CD14-positive monocyte (primary cell): ENCODE data around the gene PCARE. TPM values are rescaled to one million over a fixed set of nuclear protein-coding genes. Genes with fewer than 3 reads are reported as not detected.

ENCODE experiments used
- DNase-seq, 3 donors: peaks; one replicate each; pipeline ENCODE4 v3.0.0-alpha.2; 2011 to 2022
- H2AFZ ChIP-seq: 2 replicates; pipeline ENCODE4 v1.6.0; 2012; ENCODE audit warnings: mild to moderate bottlenecking, low read depth, low read length, inconsistent platforms; ENCODE audit not compliant: insufficient read depth, poor library complexity, severe bottlenecking
- H3K27ac ChIP-seq, 2 donors: 1 replicate in 1 of 2; 2 replicates in 1 of 2; pipeline ENCODE4 v1.5.1; 2012 to 2013; ENCODE audit warnings: low read length in 2 of 2, control low read depth in 1 of 2, inconsistent platforms in 1 of 2, low read depth in 1 of 2, mild to moderate bottlenecking in 1 of 2
- H3K27me3 ChIP-seq, 2 donors: one replicate each; pipeline versions ENCODE4 v1.6.0 to v1.6.1; 2011 to 2013; ENCODE audit warnings: low read length in 2 of 2; ENCODE audit not compliant: control insufficient read depth in 2 of 2, insufficient read depth in 2 of 2
- H3K36me3 ChIP-seq, 2 donors: replicated peaks in 1 of 2; 1 replicate in 1 of 2; 2 replicates in 1 of 2; pipeline versions ENCODE4 v1.5.1 to v1.6.1; 2012 to 2013; ENCODE audit warnings: low read length in 2 of 2, control low read depth in 1 of 2, inconsistent platforms in 1 of 2, mild to moderate bottlenecking in 1 of 2; ENCODE audit not compliant: insufficient read depth in 2 of 2, control insufficient read depth in 1 of 2
- H3K4me1 ChIP-seq, 2 donors: 1 replicate in 1 of 2; 2 replicates in 1 of 2; pipeline versions ENCODE4 v1.5.1 to v1.6.1; 2012 to 2013; ENCODE audit warnings: low read length in 2 of 2, control low read depth in 1 of 2, inconsistent platforms in 1 of 2, mild to moderate bottlenecking in 1 of 2, moderate library complexity in 1 of 2; ENCODE audit not compliant: insufficient read depth in 2 of 2, control insufficient read depth in 1 of 2
- H3K4me2 ChIP-seq: replicated peaks from 2 replicates; pipeline ENCODE3; 2012; ENCODE audit warnings: low read length, moderate library complexity, mild to moderate bottlenecking; ENCODE audit not compliant: poor library complexity, severe bottlenecking; ENCODE audit errors: extremely low read depth
- H3K4me3 ChIP-seq, 3 experiments: fragments of 200-600 bp in 1 of 3; sonication (generic) in 1 of 3; replicated peaks in 1 of 3; 1 replicate in 2 of 3; 2 replicates in 1 of 3; pipeline ENCODE4 v1.5.1; 2011 to 2013; ENCODE audit warnings: low read length in 3 of 3, mild to moderate bottlenecking in 3 of 3, control low read depth in 2 of 3, low read depth in 2 of 3, inconsistent platforms in 1 of 3, moderate library complexity in 1 of 3
- H3K79me2 ChIP-seq: 2 replicates; pipeline ENCODE4 v1.6.0; 2012; ENCODE audit warnings: mild to moderate bottlenecking, control low read depth, inconsistent platforms, low read length, moderate library complexity; ENCODE audit not compliant: insufficient read depth
- H3K9ac ChIP-seq: 2 replicates; pipeline ENCODE4 v1.6.0; 2017; ENCODE audit warnings: low read length, mild to moderate bottlenecking; ENCODE audit not compliant: insufficient read depth, poor library complexity, severe bottlenecking
- H3K9me3 ChIP-seq, 2 donors: replicated peaks in 1 of 2; 1 replicate in 1 of 2; 2 replicates in 1 of 2; pipeline versions ENCODE4 v1.5.1 to v1.6.1; 2012 to 2013; ENCODE audit warnings: low read length in 2 of 2, control low read depth in 1 of 2; ENCODE audit not compliant: control insufficient read depth in 1 of 2, insufficient read depth in 1 of 2
- H4K20me1 ChIP-seq: 2 replicates; pipeline ENCODE4 v1.6.0; 2012; ENCODE audit warnings: mild to moderate bottlenecking, low read length, control low read depth, moderate library complexity; ENCODE audit not compliant: insufficient read depth
- H3K27ac Mint-ChIP-seq, 7 donors: one replicate each; pipeline ENCODE4 v1.8.0; 2020; ENCODE audit warnings: mild to moderate bottlenecking in 7 of 7, mixed read lengths in 7 of 7, moderate library complexity in 6 of 7, inconsistent platforms in 2 of 7
- H3K27me3 Mint-ChIP-seq, 3 donors: one replicate each; pipeline ENCODE4 v1.8.0; 2021 to 2022; ENCODE audit warnings: low read depth in 3 of 3, mild to moderate bottlenecking in 3 of 3, mixed read lengths in 3 of 3, moderate library complexity in 3 of 3, inconsistent platforms in 1 of 3
- H3K36me3 Mint-ChIP-seq, 2 donors: one replicate each; pipeline ENCODE4 v1.8.0; 2020; ENCODE audit warnings: mixed read lengths in 2 of 2, inconsistent platforms in 1 of 2, mild to moderate bottlenecking in 1 of 2
- H3K4me1 Mint-ChIP-seq: one replicate; pipeline ENCODE4 v1.8.0; 2020; ENCODE audit warnings: mild to moderate bottlenecking, mixed read lengths
- H3K4me3 Mint-ChIP-seq, 2 donors: one replicate each; pipeline ENCODE4 v1.8.0; 2020; ENCODE audit warnings: mild to moderate bottlenecking in 2 of 2, mixed read lengths in 2 of 2, moderate library complexity in 1 of 2
- H3K9me3 Mint-ChIP-seq, 7 donors: one replicate each; pipeline ENCODE4 v1.8.0; 2020 to 2022; ENCODE audit warnings: mixed read lengths in 7 of 7, mild to moderate bottlenecking in 6 of 7, moderate library complexity in 6 of 7, inconsistent platforms in 2 of 7
- WGBS: methylation state at CpG from one replicate; pipeline ENCODE4 v1.1.5; 2013; ENCODE audit warnings: missing lambda C conversion rate; ENCODE audit not compliant: insufficient coverage; 5-methylcytosine and 5-hydroxymethylcytosine counted together
- intact Hi-C, 2 donors: fragments of 100-400 bp; cut with micrococcal nuclease; formaldehyde crosslinking; loops; one replicate each; pipeline versions ENCODE4 v1.15.0 to v1.15.1; 2023
- polyA plus RNA-seq, 3 donors: library from polyadenylated mRNA; depleted of rRNA in 1 of 3; unstranded in 2 of 3; stranded (reverse) in 1 of 3; fragments of 300-500 nt in 2 of 3; fragments of >200 nt in 1 of 3; fragmentation: Illumina TruSeq in 2 of 3; gene quantifications; 1 replicate in 2 of 3; 2 replicates in 1 of 3; pipeline ENCODE4 v1.2.3, GENCODE V29; 2012 to 2021
- TF ChIP-seq, protein P1 (sequence below): fragments of 200-600 bp; IDR thresholded peaks from one replicate; pipeline ENCODE4 v1.8.0; 2022; ENCODE audit warnings: antibody characterized with exemption, mild to moderate bottlenecking

The PCARE gene
- polyA plus RNA-seq, 3 donors, result not detected

- intact Hi-C loops, result no loop called here
- no peak overlapping the region for H3K9ac ChIP-seq
- no peak overlapping the region for H2AFZ ChIP-seq
- H3K4me1 ChIP-seq, result peaks cover 22 to 24% of the 10 kb centered on the region in 2 donors
- Mint-ChIP-seq H3K9me3 (no peaks in the 10 kb centered on the region), H3K27ac (no peak overlapping the region), H3K4me3 (no peak overlapping the region), H3K4me1 (peaks cover 15% of the 10 kb centered on the region), H3K36me3 (no peaks in the 10 kb centered on the region), H3K27me3 (peaks cover 1 to 4% (median 2%) of the 10 kb centered on the region in 3 donors)
- DNase-seq, result no peak
- H3K36me3 ChIP-seq, result no peaks in the 10 kb centered on the region
- H3K4me2 ChIP-seq, result no peak overlapping the region
- no peaks in the 10 kb centered on the region for H3K79me2 ChIP-seq
- WGBS, result 88% methylated on average over 6 of the region's 7 CpGs
- H4K20me1 ChIP-seq, result no peaks in the 10 kb centered on the region
- no peak overlapping the region for H3K27ac ChIP-seq
- TF ChIP-seq, protein P1, sequence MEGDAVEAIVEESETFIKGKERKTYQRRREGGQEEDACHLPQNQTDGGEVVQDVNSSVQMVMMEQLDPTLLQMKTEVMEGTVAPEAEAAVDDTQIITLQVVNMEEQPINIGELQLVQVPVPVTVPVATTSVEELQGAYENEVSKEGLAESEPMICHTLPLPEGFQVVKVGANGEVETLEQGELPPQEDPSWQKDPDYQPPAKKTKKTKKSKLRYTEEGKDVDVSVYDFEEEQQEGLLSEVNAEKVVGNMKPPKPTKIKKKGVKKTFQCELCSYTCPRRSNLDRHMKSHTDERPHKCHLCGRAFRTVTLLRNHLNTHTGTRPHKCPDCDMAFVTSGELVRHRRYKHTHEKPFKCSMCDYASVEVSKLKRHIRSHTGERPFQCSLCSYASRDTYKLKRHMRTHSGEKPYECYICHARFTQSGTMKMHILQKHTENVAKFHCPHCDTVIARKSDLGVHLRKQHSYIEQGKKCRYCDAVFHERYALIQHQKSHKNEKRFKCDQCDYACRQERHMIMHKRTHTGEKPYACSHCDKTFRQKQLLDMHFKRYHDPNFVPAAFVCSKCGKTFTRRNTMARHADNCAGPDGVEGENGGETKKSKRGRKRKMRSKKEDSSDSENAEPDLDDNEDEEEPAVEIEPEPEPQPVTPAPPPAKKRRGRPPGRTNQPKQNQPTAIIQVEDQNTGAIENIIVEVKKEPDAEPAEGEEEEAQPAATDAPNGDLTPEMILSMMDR, result no peak
- H3K4me3 ChIP-seq, result no peak overlapping the region
- H3K9me3 ChIP-seq, result no peaks in the 10 kb centered on the region
- H3K27me3 ChIP-seq, result no peaks in the 10 kb centered on the region
These were observed 5.8 kb downstream of the PCARE start for GRCh38 chr2:29068513-29068912.

- Histone ChIP-seq H3K27ac (peak overlapping the region; percentile 37 to 64), H3K79me2 (no peaks in the 10 kb centered on the region), H3K4me2 (no peak overlapping the region), H3K36me3 (no peaks in the 10 kb centered on the region), H3K27me3 (no peaks in the 10 kb centered on the region), H4K20me1 (no peaks in the 10 kb centered on the region), H2AFZ (no peak overlapping the region), H3K4me3 (no peak overlapping the region), H3K4me1 (peaks cover 22 to 24% of the 10 kb centered on the region in 2 donors), H3K9ac (no peak overlapping the region), H3K9me3 (no peaks in the 10 kb centered on the region)
- H3K4me3 Mint-ChIP-seq, result no peak overlapping the region
- DNase-seq, result peak; percentile 31 to 39 (median 32)
- H3K27ac Mint-ChIP-seq, result peak overlapping the region; percentile 66 to 91 (median 75)
- H3K4me1 Mint-ChIP-seq, result peaks cover 15% of the 10 kb centered on the region
- H3K36me3 Mint-ChIP-seq, result no peaks in the 10 kb centered on the region
- peaks cover 1 to 2% (median 2%) of the 10 kb centered on the region in 3 donors for H3K27me3 Mint-ChIP-seq
- peaks cover 0 to 2% (median 0%) of the 10 kb centered on the region in 7 donors for H3K9me3 Mint-ChIP-seq
- intact Hi-C loops, result no loop called here
- WGBS, result 33% methylated on average over 3 of the region's 7 CpGs
- TF ChIP-seq, protein P1, result no peak
These were observed 7.2 kb downstream of the PCARE start for GRCh38 chr2:29066997-29067605.
